NCI-H2029 (cell line): Measurements from ENCODE around the gene ADIRF.
A peak's percentile ranks its signal among the peaks of the same experiment; 100 is the strongest.
"Not testable (repeated sequence)": the region's sequence is repeated elsewhere in the genome, so short reads cannot be mapped to it uniquely, and the experiment has no call there.

Experiments used
- DNase-seq: peaks from one replicate; lab custom pipeline; 2025; lab: John Stamatoyannopoulos, UW

The ADIRF gene

GRCh38 chr10:86946213-86947155 is 21.8 kb upstream of the ADIRF start:
- peak; percentile 71 for DNase-seq

GRCh38 chr10:86947806-86948205 is 20.5 kb upstream of the ADIRF start:
- DNase-seq, result not testable (repeated sequence)

GRCh38 chr10:86950349-86950748 is 17.9 kb upstream of the ADIRF start:
- no peak for DNase-seq

GRCh38 chr10:86951184-86951761 is 17.0 kb upstream of the ADIRF start:
- no peak for DNase-seq

GRCh38 chr10:86952106-86952505 is 16.2 kb upstream of the ADIRF start:
- no peak for DNase-seq

- not testable (repeated sequence) for DNase-seq
Observed at GRCh38 chr10:86952697-86953096, 15.6 kb upstream of the ADIRF start.

GRCh38 chr10:86953747-86954680 is 14.3 kb upstream of the ADIRF start:
- DNase-seq, result no peak

GRCh38 chr10:86954681-86955500 is 13.4 kb upstream of the ADIRF start:
- no peak for DNase-seq

GRCh38 chr10:86955501-86956194 is 12.6 kb upstream of the ADIRF start:
- no peak for DNase-seq

- no peak for DNase-seq
Observed at GRCh38 chr10:86956195-86956847, 12.0 kb upstream of the ADIRF start.

GRCh38 chr10:86956848-86957448 is 11.3 kb upstream of the ADIRF start:
- DNase-seq, result no peak

- no peak for DNase-seq
Observed at GRCh38 chr10:86957471-86958115, 10.7 kb upstream of the ADIRF start, which contains the start of gene MMRN2. MMRN2 (minus strand) TSS chr10:86957615; CDS start chr10:86957541, 74 bp downstream.

GRCh38 chr10:86958116-86958900 is 10.0 kb upstream of the ADIRF start, which contains the start of gene SNCG:
SNCG (plus strand) TSS chr10:86958599; CDS start chr10:86958698, 99 bp downstream.
- DNase-seq, result peak; percentile 31

- DNase-seq, result no peak
Observed at GRCh38 chr10:86958901-86959736, 9.2 kb upstream of the ADIRF start.

- DNase-seq, result no peak
Observed at GRCh38 chr10:86959737-86960002, 8.6 kb upstream of the ADIRF start.

GRCh38 chr10:86960003-86960862 is 8.0 kb upstream of the ADIRF start:
- no peak for DNase-seq
